Activated naive CD4-positive, alpha-beta T cell (primary cell): ENCODE results near the gene CENPT.

Source experiments
- DNase-seq, 4 experiments: peaks; one replicate each; lab custom pipeline; 2025; lab: John Stamatoyannopoulos, UW

The CENPT gene

DNA sequence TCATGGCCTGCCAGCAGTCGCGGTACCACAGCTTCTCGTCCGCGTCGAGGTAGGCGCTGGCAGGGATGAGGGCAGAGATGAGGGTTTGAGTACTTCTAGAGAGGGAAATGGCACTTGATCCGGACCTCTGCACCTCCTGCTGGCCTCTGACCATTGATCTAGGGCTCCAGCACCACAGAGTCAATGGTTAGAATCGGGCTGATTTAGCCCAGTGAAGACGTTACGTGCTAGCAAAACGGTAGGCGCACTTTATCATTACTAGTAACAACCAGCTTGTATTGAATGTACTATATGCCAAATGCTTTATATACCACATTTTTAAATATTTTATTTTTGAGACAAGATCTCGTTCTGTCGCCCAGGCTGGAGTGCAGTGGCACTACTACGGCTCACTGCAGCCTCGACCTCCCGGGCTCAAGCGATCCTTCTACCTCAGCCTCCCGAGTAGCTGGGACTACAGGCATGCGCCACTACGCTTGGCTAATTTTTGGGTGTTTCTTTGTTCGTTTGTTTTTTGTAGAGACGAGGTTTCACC, 40.3 kb downstream of the CENPT start:
- DNase-seq: no peak

DNA sequence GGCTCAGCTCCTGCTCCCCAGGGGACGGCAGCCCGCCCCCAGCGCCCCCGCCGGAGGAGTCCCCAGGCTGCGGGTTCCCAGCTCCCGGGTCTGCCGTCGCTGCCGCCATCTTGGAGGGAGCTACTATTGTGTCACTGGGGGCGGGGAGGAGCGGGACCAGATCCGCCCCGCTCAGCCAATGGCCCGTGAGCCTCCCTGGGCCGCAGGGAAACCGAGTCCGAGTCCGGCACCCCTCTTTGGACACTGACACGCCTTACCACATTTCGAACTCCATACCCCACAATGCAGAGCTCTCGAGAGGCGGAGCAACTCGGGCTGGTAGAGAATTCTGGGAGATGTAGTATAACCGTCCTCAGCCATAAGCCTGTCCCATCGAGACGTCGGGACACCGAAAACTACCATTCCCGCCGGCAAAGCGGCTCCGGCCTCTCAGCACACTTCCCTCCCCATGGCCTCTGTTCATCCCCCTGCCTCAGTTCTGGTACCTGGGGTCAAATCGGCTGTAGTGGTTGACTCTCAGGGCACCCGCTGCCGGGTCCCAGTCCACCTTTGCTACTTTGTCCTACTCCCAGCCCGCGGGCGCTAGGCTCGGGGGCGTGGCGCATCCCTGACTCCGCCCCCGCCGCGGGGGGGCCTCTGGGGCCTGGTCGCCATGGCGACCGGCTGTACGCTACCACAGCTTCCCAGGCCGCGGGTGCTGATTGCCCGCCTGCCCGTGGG, 40.9 kb downstream of the CENPT start, which contains the start of the genes RANBP10 and TSNAXIP1:
RANBP10 (minus strand) TSS at position 133 of the 720 bp plus-strand sequence; CDS start at position 109, 24 bp downstream.
TSNAXIP1 (plus strand) TSS at position 462 of the 720 bp plus-strand sequence. CDS start 261 bp downstream, outside the sequence.
- DNase-seq: peak; percentile 85 to 92 (median 88)

DNA sequence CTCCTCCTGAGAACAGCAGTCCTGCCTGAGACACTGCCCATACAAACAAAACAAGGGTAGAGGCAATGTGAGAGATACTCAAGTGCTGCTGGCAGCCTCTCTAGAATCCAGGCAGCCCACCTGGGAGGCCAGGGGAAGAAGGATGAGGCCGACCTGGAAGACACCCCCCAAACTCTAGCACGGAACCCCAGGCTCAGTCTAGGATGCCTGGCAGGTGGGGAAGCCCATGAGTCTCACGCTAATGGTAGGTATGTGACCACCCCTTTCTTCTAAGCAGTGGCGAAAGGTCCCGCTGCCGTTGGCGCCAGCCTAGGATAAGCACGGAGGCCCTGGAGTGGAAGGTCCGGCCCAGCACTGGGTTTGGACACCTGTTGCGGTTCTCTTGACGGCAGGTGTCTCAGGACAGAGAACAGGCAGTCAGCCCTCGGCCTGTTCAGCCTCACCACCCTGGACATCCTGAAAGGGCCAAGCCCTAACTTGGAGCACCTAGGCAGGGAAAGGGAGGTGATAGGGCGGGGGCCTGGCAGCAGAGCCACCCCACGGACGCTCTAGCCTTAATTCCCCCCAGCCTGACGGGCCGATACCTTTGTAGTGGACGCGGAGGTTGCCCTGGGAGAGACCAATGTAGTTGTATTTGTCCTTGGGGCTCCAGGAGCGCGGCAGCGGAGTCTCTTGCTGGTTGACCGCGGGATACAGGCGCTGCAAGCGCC, 41.6 kb downstream of the CENPT start:
- no peak for DNase-seq

DNA sequence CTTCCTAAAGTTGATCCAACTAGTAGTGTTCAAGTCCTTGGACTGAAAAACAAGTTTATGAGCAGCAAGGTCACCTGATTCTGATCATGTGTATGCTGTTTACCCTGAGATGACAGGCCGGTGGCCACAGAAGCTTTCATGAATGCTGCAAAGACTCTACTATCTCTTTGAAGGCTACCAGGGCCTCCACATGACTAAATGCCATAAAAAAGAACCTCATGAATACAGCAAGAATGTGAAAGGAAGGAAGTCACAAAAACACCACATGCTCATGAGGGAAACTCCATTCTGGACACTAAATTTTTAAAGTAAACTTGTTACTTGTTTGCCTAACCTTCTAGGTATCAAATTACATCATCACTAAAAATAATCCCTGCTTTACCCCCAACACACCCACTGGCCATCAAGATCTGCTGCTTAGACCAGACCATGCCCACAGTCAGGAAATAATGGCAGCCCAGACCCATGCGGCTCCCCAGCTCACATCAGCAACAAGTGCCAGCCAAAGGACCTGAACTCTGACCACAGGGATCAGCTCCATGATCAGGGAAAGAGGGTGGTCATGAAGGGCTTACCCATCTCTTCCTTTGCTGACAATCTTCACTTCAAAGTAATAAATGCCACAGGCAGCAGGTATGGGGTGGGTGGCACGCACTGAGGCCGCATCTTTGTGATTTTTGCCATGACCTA, 42.5 kb downstream of the CENPT start:
- no peak for DNase-seq

DNA sequence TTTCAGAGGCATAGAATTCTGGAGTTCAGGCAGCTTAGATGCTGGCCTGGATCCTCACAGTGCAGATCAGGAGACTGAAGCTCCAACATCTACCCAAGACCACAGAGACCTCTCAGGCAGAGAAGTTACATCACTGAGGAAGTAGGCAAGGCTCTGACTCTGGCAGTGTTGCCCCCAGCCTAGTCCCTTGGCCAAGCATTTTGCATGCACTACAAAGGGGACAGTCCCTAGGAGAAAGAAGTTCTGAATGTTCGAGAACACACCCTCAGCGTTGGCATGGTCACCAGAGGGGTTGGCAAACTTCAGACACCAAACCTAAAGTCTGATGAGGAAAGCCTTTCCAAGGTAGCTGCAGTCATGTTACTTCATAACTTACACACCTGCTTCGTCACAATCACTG, 43.6 kb downstream of the CENPT start:
- DNase-seq: no peak

DNA sequence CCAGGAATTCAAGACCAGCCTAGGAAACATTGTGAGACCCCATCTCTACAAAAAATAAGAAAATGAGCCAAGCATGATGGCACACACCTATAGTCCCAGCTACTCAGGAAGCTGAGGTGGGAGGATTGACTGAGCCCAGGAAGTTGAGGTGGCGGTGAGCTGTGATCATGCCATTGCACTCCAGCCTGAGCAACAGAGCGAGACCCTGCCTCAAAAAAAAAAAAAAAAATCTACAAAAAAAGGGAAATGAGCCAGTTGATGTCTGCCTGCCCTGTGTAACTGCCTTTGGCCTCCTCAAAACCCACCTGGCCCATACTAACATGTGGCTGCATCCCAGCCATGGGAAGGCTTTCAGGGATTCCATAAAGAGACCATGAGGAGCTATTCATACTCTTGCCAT, 45.6 kb downstream of the CENPT start:
- DNase-seq: peak in 1 of 4 experiments; percentile 1

DNA sequence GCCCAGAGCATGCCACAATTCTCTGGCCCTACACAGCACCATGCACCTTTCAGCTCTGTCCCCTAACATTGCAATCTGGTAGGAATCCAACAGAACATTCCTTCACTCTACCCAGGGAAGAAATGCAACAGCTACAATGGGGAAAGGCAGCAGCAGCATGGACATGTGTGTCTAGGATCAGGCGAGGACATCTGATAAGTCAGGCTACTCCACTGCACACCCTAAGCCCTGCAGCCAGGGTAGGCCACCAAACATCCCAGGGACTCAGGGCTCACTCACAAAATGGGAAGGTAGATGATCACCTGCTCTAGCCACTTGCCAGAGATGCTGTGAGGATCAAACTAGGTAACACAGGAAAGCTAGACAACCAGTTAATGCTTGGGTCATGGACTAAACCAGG, 46.3 kb downstream of the CENPT start:
- no peak for DNase-seq

DNA sequence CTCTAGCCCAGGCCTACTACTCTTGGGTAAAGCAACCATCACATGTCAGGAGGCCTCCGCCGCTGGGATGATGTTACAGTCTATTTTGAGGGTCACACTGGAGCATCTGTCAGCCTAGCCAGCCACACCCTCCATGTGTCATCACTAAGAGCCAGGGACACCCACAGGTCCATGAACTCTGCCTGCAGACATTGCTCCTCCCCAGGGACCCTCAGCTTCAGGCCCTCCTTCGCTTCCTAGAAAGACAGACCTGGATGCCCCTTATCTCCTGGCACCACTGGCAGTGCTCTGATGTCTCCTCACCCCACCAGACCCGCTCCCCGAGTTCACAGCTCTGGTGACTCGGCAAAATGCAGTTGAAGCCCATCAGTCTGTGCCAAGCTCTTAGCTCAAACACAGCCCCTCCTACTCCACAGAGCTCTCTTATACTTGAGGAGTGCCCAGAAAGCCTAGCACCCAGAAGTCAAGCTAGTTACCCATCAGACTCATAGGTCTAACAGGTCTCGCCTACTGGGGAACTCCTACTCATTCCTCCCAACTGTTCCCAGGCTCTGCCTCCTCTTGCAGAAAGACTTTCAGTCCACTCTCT, 47.1 kb downstream of the CENPT start:
- DNase-seq: no peak

DNA sequence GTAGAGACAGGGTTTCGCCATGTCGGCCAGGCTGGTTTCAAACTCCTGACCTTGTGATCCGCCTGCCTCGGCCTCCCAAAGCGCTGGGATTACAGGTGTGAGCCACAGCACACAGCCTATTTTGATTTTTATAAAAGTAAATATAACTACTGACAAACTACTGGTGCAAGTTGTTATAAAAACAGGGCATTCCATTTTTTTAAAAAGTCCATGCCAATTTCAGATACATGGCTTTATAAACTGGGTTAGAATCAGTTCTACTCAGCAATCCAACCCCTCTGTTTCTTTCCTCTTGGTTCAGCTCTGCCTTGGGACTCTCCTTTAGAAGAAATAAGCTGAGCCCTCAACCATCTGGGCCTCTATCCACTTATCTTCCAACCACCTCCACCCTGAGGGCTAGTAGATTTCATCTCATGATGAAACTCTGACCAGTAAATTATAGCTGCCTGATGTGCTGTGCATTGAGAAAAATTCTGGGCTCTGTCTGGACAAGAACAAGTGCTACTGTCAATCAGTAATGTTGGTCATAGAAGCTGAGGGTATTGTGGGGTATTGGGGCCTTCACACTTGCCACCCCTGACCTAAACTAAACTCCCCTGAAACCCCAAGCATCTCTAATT, 51.3 kb downstream of the CENPT start:
- no peak for DNase-seq

DNA sequence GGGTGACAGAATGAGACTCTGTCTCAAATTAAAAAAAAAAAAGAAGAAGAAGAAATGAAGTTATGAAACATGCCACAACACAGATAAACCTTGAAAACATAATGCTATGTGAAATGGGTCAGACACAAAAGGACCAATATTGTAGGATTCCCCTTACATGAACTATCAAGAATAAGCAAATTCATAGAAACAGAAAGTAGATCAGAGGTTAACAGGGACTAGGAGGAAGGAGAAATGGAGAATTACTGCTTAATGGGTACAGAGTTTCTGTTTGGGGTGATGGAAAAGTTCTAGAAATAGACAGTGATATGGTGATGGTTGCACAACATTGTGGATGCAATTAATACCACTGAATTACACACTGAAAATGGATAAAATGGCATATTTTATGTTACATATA, 57.4 kb downstream of the CENPT start:
- DNase-seq: no peak

DNA sequence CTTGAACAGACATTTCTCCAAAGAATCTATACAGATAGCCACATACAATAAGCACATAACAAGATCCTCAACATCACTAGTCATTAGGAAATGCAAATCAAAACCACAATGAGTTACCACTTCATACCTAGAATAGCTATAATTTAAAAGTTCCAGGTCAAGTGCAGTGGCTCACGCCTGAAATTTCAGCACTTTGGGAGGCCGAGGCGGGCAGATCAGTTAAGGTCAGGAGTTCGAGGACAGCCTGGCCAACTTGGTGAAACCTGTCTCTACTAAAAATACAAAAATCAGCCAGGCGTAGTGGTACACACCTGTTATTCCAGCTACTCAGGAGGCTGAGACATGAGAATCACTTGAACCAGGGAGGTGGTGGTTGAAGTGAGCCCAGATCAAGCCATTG, 61.0 kb downstream of the CENPT start:
- no peak for DNase-seq

DNA sequence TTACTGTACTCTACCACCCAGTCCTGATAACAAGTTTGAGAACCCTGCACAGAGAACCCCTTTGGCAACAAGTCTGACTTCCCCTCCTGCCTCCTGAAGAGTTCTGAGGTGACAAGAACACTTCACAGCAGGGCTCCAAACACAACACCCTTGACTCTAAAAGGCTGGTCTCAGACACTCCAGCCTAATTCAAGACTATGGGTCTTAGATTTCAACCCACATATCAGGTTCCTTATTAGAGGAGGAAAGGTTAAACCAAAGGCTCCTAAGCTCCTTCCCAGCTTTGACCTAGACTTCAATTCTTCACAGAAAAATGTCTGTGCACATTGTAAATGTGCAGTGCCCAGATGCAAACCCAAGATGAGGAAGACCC, 64.2 kb downstream of the CENPT start:
- DNase-seq: no peak

DNA sequence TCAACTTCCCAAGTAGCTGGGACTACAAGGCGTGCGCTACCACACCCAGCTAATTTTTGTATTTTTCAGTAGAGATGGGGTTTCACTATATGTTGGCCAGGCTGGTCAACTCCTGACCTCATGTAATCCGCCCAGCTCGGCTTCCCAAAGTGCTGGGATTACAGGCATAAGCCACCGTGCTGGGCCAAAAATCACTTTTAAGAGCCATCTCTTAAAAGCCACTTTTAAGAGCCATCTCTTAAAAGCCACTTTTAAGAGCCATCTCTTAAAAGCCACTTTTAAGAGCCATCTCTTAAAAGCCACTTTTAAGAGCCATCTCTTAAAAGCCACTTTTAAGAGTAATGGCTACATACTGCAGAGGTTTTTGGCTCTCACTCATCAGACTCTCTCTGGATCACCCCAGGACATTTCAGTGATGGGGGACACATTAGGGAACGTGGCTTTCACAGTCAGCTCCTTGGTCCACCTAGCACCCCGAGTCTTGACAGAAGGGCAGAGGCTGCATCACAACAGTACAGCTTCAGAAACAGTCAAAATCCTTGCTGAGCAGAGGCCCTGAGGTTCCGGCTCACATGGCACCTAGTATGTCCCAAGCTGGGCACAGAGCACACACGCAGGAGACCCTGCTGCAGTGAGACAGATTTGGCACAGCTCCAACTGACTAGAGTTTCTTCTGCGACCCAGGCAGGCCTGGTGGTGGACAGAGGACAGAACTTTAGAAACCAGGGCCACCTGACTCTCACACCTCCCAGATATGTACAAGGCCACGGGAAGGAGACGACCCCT, 64.7 kb downstream of the CENPT start:
- no peak for DNase-seq

DNA sequence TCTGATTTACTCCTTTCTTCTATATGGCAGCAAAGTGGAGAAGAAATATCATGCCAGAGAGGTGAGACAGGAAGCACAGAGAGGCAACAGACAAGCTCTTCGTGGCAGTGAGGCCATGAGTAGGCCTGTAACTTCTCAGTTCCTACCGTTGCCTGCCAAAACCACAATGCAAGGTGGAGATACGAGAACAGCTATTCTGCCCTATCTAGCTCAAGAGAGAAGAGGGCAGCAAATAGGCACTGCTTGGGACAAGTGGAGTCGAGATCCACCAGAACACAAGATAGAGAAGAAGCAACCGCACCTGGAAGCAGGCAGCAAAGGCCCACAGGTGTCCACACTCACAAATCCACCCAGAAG, 66.0 kb downstream of the CENPT start:
- DNase-seq: peak in 1 of 4 experiments; percentile 13

DNA sequence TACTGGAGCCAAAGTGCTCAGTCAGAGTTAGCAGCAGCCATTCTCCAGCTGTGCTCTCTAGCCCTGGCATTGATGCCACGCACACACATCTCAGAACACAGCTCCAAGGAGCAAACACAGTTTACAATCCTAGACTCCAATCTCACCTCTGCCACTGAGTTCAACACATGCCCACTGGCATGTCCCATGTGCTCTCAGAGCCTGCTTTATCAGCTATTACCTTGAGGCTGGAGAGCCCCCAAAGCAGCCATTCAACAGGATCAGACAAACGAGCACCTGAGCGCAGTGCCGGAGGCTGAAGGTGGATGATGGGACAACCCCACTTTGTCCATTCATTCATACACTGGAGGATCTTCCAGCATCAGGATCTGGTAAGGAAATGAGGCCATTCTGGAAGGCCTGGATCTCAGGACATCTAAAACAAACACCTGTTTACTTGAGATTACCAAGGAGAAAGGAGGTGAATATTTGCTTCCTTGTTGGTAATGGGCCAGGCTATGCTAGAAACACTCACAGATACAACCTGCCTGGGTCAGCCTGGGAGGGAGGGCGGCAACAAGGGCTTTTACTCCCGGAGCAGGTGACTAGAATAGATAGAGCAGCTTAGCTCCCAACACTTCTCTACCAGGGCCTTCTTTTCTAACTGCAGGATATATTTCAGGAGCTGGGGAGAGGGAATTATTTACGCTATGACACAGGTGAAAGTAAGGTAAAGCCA, 66.5 kb downstream of the CENPT start:
- DNase-seq: no peak

DNA sequence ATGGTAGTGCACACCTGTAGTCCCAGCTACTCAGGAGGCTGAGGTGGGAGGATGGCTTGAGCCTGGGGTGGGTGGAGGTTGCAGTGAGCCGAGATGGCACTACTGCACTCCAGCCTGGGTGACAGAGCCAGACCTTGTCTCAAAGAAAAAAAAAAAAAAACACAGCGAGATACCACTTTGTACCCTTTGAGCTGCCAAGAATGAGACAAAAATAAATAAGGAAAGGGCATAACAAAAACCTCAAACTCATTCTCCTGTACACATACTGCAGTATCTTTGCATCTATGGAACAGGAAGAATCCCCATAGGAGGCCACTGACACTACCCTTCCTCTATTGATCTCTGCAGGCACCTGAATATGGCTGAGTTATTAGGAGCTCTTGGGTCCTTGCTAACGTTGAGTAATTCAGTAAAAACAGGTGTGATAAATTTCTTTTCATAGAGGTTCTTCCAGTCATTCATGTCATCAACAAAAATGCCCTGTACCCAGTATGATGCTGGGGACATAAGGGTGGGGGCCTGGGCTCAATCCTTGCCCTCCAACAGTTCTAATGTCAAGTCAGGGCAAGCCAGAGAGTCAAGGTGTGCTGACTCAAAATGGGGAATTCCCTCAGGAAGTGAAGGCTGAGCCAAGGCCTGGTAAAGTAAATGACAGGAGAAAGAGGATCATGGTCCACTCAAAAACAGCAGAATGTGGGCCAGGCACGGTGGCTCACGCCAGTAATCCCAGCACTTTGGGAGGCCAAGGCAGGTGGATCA, 68.1 kb downstream of the CENPT start:
- DNase-seq: no peak
